ENCODE results near the gene FIG4. TPM values are rescaled to one million over a fixed set of nuclear protein-coding genes. Genes with fewer than 3 reads are reported as not detected.

The FIG4 gene
- total RNA-seq, 1 experiment from 2014 or later: 23.1 TPM

- Histone ChIP-seq H2BK20ac (ENCODE audit: low read depth, low read length, poor library complexity, severe bottlenecking) (no peak overlapping the region), H4K8ac (replicated peaks; ENCODE audit: insufficient read length, low read depth, low read length) (no peak overlapping the region), H3K23me2 (ENCODE audit: insufficient read length, low read depth, low read length, poor library complexity, severe bottlenecking) (no peaks in the 10 kb centered on the region), H3K4ac (ENCODE audit: low read depth, low read length) (no peak overlapping the region), H3K14ac (ENCODE audit: insufficient read depth, low read length) (no peak overlapping the region), H2BK120ac (ENCODE audit: low read depth, low read length, poor library complexity, severe bottlenecking) (no peak overlapping the region), H3K18ac (ENCODE audit: insufficient read length, low read depth, low read length) (no peak overlapping the region), H3K79me2 (ENCODE audit: insufficient read depth, low read length) (no peaks in the 10 kb centered on the region), H3K27me3 (ENCODE audit: insufficient read depth, low read length) (no peaks in the 10 kb centered on the region), H2BK15ac (ENCODE audit: low read depth, low read length) (no peak overlapping the region), H3K56ac (ENCODE audit: insufficient read length, low read depth, low read length) (no peak overlapping the region), H4K20me1 (ENCODE audit: control insufficient read depth, insufficient read depth, insufficient read length) (no peaks in the 10 kb centered on the region), H3K9ac (ENCODE audit: extremely low read depth, insufficient read length, low read length) (no peak overlapping the region), H2AK5ac (ENCODE audit: insufficient read length, low read length) (no peak overlapping the region), H4K5ac (ENCODE audit: insufficient read length, low read depth, low read length) (no peak overlapping the region), H3K4me1 (ENCODE audit: insufficient read depth, low read length) (no peaks in the 10 kb centered on the region), H3K27ac (ENCODE audit: insufficient read length, low read depth, low read length) (no peak overlapping the region), H4K91ac (ENCODE audit: insufficient read length, low read depth, low read length) (no peak overlapping the region), H3T11ph (ENCODE audit: low read length) (no peak overlapping the region), H3K79me1 (ENCODE audit: insufficient read depth, low read depth, low read length, poor library complexity, severe bottlenecking) (no peaks in the 10 kb centered on the region), H2AFZ (ENCODE audit: low read length) (no peak overlapping the region), H3K23ac (ENCODE audit: insufficient read length, low read depth, low read length) (no peak overlapping the region), H2BK12ac (ENCODE audit: insufficient read length, low read depth, low read length) (no peak overlapping the region), H3K9me3 (ENCODE audit: control insufficient read depth, low read depth, low read length) (no peaks in the 10 kb centered on the region), H2BK5ac (ENCODE audit: insufficient read length, low read length) (no peak overlapping the region), H3K4me2 (ENCODE audit: insufficient read depth, insufficient read length, low read length) (no peak overlapping the region)
- no peak for DNase-seq
- Mint-ChIP-seq H3K36me3 (ENCODE audit: insufficient read depth in 1 of 3, low read depth in 3 of 3) (peaks cover 2 to 17% (median 12%) of the 10 kb centered on the region in 3 experiments; a peak in 4 of 7 replicates), H3K9me3 (no peaks in the 10 kb centered on the region), H3K4me1 (peaks cover 5 to 12% of the 10 kb centered on the region in 2 experiments; a peak in 2 of 4 replicates), H3K4me3 (no peak overlapping the region), H3K27ac (no peak overlapping the region), H3K27me3 (ENCODE audit: low read depth) (no peaks in the 10 kb centered on the region)
- TF ChIP-seq, protein P1, sequence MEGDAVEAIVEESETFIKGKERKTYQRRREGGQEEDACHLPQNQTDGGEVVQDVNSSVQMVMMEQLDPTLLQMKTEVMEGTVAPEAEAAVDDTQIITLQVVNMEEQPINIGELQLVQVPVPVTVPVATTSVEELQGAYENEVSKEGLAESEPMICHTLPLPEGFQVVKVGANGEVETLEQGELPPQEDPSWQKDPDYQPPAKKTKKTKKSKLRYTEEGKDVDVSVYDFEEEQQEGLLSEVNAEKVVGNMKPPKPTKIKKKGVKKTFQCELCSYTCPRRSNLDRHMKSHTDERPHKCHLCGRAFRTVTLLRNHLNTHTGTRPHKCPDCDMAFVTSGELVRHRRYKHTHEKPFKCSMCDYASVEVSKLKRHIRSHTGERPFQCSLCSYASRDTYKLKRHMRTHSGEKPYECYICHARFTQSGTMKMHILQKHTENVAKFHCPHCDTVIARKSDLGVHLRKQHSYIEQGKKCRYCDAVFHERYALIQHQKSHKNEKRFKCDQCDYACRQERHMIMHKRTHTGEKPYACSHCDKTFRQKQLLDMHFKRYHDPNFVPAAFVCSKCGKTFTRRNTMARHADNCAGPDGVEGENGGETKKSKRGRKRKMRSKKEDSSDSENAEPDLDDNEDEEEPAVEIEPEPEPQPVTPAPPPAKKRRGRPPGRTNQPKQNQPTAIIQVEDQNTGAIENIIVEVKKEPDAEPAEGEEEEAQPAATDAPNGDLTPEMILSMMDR (conservative IDR thresholded peaks at IDR 0.05): no peak
- no CpG with 5 or more reads among the region's 5 CpGs for WGBS (ENCODE audit: extremely low coverage, insufficient read length, low lambda C conversion rate)
These were observed 27.9 kb downstream of the FIG4 start for GRCh38 chr6:109718991-109719390.
